ENCODE measurements around the gene HSPBP1. TPM values are rescaled to one million over a fixed set of nuclear protein-coding genes. Genes with fewer than 3 reads are reported as not detected.

The HSPBP1 gene
- total RNA-seq, 1 experiment from 2014 or later = 65.2 TPM

DNA sequence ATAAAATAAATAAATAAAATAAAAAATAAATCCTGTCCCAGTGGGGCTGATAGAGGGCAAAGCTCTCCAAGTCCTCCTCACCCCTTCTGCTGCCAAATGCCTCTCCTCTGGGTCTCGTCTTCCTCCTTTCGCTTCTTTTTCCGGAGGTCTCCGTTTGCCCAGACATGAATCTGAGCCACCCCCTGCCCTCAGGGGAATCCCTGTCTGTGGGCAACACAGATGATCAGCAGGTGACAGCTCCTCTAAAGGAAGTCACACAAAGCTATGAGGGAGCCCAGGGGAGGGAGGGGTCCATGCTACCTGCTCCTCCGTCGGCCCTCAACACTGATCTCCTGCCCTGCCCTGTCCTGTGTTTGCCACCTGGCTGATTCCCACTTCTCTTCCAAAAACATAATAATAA, 44.8 kb upstream of the HSPBP1 start (continued):
- TF ChIP-seq, protein P1, sequence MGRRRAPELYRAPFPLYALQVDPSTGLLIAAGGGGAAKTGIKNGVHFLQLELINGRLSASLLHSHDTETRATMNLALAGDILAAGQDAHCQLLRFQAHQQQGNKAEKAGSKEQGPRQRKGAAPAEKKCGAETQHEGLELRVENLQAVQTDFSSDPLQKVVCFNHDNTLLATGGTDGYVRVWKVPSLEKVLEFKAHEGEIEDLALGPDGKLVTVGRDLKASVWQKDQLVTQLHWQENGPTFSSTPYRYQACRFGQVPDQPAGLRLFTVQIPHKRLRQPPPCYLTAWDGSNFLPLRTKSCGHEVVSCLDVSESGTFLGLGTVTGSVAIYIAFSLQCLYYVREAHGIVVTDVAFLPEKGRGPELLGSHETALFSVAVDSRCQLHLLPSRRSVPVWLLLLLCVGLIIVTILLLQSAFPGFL (CRISPR knock-in tag; IDR thresholded peaks at IDR 0.05; ENCODE audit: borderline replicate concordance) = no peak
- TF ChIP-seq, protein P2, sequence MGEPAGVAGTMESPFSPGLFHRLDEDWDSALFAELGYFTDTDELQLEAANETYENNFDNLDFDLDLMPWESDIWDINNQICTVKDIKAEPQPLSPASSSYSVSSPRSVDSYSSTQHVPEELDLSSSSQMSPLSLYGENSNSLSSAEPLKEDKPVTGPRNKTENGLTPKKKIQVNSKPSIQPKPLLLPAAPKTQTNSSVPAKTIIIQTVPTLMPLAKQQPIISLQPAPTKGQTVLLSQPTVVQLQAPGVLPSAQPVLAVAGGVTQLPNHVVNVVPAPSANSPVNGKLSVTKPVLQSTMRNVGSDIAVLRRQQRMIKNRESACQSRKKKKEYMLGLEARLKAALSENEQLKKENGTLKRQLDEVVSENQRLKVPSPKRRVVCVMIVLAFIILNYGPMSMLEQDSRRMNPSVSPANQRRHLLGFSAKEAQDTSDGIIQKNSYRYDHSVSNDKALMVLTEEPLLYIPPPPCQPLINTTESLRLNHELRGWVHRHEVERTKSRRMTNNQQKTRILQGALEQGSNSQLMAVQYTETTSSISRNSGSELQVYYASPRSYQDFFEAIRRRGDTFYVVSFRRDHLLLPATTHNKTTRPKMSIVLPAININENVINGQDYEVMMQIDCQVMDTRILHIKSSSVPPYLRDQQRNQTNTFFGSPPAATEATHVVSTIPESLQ (CRISPR knock-in tag; IDR thresholded peaks at IDR 0.05) = no peak
- no peak for TF ChIP-seq ATF1 (CRISPR knock-in tag; IDR thresholded peaks at IDR 0.05)
- TF ChIP-seq CREM (CRISPR knock-in tag; IDR thresholded peaks at IDR 0.05) = no peak
- TF ChIP-seq, protein P3, sequence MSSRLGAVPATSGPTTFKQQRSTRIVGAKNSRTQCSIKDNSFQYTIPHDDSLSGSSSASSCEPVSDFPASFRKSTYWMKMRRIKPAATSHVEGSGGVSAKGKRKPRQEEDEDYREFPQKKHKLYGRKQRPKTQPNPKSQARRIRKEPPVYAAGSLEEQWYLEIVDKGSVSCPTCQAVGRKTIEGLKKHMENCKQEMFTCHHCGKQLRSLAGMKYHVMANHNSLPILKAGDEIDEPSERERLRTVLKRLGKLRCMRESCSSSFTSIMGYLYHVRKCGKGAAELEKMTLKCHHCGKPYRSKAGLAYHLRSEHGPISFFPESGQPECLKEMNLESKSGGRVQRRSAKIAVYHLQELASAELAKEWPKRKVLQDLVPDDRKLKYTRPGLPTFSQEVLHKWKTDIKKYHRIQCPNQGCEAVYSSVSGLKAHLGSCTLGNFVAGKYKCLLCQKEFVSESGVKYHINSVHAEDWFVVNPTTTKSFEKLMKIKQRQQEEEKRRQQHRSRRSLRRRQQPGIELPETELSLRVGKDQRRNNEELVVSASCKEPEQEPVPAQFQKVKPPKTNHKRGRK (CRISPR knock-in tag; IDR thresholded peaks at IDR 0.05; ENCODE audit: borderline replicate concordance) = no peak

DNA sequence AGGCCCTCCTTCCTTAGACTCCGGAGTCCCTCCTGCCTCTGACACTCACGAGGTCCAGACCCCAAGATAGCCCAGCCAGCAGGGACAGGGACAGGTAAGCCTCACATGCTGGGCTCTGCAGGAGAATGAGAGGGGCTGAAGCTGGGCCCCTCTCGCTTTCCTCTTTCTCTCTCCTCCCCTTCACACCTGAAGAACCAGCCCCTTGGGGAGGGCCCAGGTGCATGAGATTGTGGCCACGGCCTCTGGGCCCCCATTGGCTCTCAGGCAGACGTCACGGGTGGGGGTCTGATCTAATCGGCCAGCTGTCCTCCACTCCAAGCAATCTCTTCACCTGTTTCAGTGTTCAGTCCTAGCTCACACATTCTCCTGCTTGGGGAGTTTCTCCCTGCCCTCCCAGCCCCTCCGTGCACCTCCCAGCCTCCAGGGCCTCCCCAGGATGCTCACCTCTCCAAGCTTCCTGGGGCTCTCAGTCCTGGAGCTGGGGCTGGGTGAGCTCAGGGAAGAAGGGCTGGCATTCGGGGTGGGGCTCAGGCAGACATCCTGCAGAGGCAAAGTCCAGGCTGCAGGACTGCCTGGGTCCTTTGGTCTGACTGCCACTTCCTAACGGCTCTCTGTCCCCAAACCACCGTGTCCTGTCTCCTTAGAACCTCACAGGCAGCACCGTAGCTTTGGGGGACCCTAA, 42.4 kb upstream of the HSPBP1 start:
- DNase-seq (ENCODE audit: low spot score) (no peak), ATAC-seq (no peak)
- ChIA-PET POLR2A (interaction anchor here (1.2 kb wide), 1 partner anchor 26 kb away, joined by 6 read pairs; no protein-coding TSS in a partner anchor), CTCF (interaction anchor here (1.1 to 3.4 kb wide), 6 partner anchors 17 to 162 kb away, joined by 3 to 26 read pairs (median 8); partner anchors contain the start of genes KMT5C and TMEM238)
- Mint-ChIP-seq H3K27me3 (ENCODE audit: low read depth) (peaks cover 21% of the 10 kb centered on the region), H3K4me3 (no peak overlapping the region), H3K27ac (no peak overlapping the region), H3K9me3 (no peaks in the 10 kb centered on the region), H3K36me3 (no peaks in the 10 kb centered on the region), H3K4me1 (peaks cover 18% of the 10 kb centered on the region)
- TF ChIP-seq, protein P4, sequence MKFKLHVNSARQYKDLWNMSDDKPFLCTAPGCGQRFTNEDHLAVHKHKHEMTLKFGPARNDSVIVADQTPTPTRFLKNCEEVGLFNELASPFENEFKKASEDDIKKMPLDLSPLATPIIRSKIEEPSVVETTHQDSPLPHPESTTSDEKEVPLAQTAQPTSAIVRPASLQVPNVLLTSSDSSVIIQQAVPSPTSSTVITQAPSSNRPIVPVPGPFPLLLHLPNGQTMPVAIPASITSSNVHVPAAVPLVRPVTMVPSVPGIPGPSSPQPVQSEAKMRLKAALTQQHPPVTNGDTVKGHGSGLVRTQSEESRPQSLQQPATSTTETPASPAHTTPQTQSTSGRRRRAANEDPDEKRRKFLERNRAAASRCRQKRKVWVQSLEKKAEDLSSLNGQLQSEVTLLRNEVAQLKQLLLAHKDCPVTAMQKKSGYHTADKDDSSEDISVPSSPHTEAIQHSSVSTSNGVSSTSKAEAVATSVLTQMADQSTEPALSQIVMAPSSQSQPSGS (CRISPR knock-in tag; IDR thresholded peaks at IDR 0.05; ENCODE audit: borderline replicate concordance, low read depth) = no peak
- TF ChIP-seq, protein P5, sequence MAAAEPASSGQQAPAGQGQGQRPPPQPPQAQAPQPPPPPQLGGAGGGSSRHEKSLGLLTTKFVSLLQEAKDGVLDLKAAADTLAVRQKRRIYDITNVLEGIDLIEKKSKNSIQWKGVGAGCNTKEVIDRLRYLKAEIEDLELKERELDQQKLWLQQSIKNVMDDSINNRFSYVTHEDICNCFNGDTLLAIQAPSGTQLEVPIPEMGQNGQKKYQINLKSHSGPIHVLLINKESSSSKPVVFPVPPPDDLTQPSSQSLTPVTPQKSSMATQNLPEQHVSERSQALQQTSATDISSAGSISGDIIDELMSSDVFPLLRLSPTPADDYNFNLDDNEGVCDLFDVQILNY (CRISPR knock-in tag; IDR thresholded peaks at IDR 0.05) = no peak
- TF ChIP-seq MXD4 (CRISPR knock-in tag; IDR thresholded peaks at IDR 0.05; ENCODE audit: borderline replicate concordance) = no peak
- TF ChIP-seq, protein P6, sequence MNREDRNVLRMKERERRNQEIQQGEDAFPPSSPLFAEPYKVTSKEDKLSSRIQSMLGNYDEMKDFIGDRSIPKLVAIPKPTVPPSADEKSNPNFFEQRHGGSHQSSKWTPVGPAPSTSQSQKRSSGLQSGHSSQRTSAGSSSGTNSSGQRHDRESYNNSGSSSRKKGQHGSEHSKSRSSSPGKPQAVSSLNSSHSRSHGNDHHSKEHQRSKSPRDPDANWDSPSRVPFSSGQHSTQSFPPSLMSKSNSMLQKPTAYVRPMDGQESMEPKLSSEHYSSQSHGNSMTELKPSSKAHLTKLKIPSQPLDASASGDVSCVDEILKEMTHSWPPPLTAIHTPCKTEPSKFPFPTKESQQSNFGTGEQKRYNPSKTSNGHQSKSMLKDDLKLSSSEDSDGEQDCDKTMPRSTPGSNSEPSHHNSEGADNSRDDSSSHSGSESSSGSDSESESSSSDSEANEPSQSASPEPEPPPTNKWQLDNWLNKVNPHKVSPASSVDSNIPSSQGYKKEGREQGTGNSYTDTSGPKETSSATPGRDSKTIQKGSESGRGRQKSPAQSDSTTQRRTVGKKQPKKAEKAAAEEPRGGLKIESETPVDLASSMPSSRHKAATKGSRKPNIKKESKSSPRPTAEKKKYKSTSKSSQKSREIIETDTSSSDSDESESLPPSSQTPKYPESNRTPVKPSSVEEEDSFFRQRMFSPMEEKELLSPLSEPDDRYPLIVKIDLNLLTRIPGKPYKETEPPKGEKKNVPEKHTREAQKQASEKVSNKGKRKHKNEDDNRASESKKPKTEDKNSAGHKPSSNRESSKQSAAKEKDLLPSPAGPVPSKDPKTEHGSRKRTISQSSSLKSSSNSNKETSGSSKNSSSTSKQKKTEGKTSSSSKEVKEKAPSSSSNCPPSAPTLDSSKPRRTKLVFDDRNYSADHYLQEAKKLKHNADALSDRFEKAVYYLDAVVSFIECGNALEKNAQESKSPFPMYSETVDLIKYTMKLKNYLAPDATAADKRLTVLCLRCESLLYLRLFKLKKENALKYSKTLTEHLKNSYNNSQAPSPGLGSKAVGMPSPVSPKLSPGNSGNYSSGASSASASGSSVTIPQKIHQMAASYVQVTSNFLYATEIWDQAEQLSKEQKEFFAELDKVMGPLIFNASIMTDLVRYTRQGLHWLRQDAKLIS (CRISPR knock-in tag; IDR thresholded peaks at IDR 0.05; ENCODE audit: borderline replicate concordance) = no peak
- TF ChIP-seq GRHL2 (CRISPR knock-in tag; IDR thresholded peaks at IDR 0.05; ENCODE audit: insufficient replicate concordance, severe bottlenecking) = no peak
- TF ChIP-seq TP53 (CRISPR knock-in tag; IDR thresholded peaks at IDR 0.05) = no peak
- no peak for TF ChIP-seq ZBTB21 (CRISPR knock-in tag; IDR thresholded peaks at IDR 0.05; ENCODE audit: borderline replicate concordance)
- no peak for TF ChIP-seq ZNF671 (CRISPR knock-in tag; IDR thresholded peaks at IDR 0.05)
- TF ChIP-seq JUN (CRISPR knock-in tag; IDR thresholded peaks at IDR 0.05) = no peak
- no peak for TF ChIP-seq TCF7 (CRISPR knock-in tag; IDR thresholded peaks at IDR 0.05; ENCODE audit: low read depth)
- TF ChIP-seq, protein P7, sequence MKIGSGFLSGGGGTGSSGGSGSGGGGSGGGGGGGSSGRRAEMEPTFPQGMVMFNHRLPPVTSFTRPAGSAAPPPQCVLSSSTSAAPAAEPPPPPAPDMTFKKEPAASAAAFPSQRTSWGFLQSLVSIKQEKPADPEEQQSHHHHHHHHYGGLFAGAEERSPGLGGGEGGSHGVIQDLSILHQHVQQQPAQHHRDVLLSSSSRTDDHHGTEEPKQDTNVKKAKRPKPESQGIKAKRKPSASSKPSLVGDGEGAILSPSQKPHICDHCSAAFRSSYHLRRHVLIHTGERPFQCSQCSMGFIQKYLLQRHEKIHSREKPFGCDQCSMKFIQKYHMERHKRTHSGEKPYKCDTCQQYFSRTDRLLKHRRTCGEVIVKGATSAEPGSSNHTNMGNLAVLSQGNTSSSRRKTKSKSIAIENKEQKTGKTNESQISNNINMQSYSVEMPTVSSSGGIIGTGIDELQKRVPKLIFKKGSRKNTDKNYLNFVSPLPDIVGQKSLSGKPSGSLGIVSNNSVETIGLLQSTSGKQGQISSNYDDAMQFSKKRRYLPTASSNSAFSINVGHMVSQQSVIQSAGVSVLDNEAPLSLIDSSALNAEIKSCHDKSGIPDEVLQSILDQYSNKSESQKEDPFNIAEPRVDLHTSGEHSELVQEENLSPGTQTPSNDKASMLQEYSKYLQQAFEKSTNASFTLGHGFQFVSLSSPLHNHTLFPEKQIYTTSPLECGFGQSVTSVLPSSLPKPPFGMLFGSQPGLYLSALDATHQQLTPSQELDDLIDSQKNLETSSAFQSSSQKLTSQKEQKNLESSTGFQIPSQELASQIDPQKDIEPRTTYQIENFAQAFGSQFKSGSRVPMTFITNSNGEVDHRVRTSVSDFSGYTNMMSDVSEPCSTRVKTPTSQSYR (CRISPR knock-in tag; IDR thresholded peaks at IDR 0.05) = no peak
- TF ChIP-seq, protein P8, sequence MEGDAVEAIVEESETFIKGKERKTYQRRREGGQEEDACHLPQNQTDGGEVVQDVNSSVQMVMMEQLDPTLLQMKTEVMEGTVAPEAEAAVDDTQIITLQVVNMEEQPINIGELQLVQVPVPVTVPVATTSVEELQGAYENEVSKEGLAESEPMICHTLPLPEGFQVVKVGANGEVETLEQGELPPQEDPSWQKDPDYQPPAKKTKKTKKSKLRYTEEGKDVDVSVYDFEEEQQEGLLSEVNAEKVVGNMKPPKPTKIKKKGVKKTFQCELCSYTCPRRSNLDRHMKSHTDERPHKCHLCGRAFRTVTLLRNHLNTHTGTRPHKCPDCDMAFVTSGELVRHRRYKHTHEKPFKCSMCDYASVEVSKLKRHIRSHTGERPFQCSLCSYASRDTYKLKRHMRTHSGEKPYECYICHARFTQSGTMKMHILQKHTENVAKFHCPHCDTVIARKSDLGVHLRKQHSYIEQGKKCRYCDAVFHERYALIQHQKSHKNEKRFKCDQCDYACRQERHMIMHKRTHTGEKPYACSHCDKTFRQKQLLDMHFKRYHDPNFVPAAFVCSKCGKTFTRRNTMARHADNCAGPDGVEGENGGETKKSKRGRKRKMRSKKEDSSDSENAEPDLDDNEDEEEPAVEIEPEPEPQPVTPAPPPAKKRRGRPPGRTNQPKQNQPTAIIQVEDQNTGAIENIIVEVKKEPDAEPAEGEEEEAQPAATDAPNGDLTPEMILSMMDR (IDR thresholded peaks at IDR 0.05) = no peak
- TF ChIP-seq ZNF416 (CRISPR knock-in tag; IDR thresholded peaks at IDR 0.05) = no peak
- TF ChIP-seq ZNF138 (CRISPR knock-in tag; conservative IDR thresholded peaks at IDR 0.05) = no peak
